Fibroblast of pulmonary artery (primary cell): ENCODE measurements around the gene CAMK1D.
"Not testable (repeated sequence)": the region's sequence is repeated elsewhere in the genome, so short reads cannot be mapped to it uniquely, and the experiment has no call there.

Experiments used
- DNase-seq: peaks from one replicate; pipeline ENCODE4 v3.0.0-alpha.2; 2010; ENCODE audit warnings: low read depth
- H3K4me3 ChIP-seq: replicated peaks from 2 replicates; pipeline ENCODE4 v1.5.1; 2011; ENCODE audit warnings: low read depth, mild to moderate bottlenecking, control low read depth, low read length, moderate library complexity
- TF ChIP-seq, protein P1 (sequence below): IDR thresholded peaks from 2 replicates; pipeline ENCODE4 v1.5.1; 2011; ENCODE audit warnings: mild to moderate bottlenecking, control low read depth, low read length, inconsistent platforms; ENCODE audit errors: missing control alignments

CAMK1D gene

DNA sequence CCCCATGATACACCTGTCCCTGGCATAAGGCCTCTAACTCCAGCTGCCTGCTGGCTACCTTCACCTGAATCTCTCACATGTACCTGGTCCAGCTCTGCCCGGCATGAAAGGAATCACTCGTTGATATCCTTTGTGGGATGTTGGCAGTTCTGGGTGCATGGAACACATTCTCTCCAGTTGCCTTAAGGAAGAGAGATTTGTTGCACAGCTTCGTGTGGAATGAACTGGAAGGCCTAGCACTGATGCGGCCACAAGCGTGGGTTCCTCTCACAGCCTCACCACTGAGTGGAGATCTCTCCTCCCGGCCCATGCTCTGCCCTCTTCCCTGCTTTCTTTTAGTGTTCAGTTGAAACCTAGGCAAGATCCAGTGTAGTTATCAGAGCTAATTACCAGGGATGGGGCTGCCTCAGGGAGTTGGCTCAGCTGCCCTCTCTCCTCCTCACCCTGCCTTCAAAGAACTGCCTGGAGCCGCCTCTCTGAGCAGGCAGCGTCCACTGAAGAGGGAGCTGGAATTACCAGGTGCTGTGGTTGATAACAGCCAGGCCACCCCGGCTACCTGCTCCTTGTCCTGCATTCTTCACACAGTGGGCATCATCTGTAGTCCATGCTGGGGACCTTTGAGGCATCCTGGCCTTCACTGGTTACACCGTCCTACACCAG is 457.9 kb downstream of the CAMK1D start:
- TF ChIP-seq, protein P1, sequence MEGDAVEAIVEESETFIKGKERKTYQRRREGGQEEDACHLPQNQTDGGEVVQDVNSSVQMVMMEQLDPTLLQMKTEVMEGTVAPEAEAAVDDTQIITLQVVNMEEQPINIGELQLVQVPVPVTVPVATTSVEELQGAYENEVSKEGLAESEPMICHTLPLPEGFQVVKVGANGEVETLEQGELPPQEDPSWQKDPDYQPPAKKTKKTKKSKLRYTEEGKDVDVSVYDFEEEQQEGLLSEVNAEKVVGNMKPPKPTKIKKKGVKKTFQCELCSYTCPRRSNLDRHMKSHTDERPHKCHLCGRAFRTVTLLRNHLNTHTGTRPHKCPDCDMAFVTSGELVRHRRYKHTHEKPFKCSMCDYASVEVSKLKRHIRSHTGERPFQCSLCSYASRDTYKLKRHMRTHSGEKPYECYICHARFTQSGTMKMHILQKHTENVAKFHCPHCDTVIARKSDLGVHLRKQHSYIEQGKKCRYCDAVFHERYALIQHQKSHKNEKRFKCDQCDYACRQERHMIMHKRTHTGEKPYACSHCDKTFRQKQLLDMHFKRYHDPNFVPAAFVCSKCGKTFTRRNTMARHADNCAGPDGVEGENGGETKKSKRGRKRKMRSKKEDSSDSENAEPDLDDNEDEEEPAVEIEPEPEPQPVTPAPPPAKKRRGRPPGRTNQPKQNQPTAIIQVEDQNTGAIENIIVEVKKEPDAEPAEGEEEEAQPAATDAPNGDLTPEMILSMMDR, result no peak
- no peak overlapping the region for H3K4me3 ChIP-seq
- DNase-seq, result no peak

DNA sequence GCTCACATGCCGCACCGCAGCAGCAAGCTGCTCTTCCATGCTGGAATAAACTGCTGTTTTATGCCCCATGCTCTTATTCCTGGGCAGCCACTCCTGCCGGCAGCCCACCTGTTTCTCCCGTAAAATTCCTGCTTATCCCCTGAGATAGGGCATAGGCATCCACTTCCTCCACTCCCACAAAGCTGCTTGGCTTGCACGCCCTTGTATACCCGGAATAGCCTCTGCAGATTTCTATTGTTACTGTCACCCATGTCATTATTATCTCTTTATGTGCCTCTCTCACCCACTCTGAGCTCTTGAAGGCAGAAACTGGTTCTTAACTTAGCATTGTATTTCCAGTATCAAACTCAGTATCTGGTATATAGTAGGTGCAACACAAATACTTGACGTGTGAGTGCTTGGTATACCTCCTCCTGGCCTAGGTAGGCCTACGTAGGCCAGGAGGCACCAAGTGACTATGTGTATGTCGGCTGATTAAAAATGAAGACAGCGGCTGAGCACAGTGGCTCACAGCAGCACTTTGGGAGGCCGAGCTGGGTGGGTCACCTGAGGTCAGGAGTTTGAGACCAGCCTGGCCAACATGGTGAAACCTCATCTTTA is 458.8 kb downstream of the CAMK1D start:
- no peak for DNase-seq
- H3K4me3 ChIP-seq, result no peak overlapping the region
- TF ChIP-seq, protein P1, result no peak

DNA sequence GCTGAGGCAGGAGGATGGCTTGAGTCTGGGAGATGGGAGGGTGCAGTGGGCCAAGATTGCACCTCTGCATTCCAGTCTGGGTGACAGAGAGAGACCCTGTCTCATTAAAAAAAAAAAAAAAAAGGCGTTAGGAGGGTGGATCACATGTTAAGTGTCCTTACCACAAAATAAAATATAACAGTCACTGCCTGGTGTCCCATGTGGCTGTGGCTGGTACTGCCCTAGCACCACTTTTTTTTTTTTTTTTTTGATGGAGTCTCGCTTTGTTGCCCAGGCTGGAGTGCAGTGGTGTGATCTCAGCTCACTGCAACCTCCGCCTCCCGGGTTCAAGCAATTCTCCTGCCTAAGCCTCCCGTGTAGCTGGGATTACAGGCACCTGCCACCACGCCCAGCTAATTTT is 460.7 kb downstream of the CAMK1D start:
- not testable (repeated sequence) for DNase-seq, H3K4me3 ChIP-seq
- TF ChIP-seq, protein P1, result peak; percentile 16

DNA sequence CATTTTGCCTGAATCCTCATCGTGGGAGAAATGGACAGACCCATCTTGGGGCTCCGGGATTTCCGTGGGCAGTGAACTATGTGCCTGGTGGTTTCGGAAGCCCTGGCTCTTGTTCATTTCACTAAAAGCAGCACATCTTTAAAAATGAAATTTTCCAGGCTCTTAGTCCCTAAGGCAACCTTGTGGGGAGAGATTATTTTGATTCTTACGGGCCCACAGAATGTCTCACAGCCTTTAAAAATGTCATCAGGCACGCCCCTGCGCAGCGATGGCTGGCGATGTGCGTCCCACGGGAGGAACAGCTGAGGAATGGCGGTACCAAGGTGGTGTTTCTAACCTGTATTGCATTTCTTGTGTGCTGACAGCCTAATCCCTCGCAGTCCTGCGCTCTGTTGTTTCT is 462.5 kb downstream of the CAMK1D start:
- no peak for DNase-seq
- TF ChIP-seq, protein P1, result no peak
- no peak overlapping the region for H3K4me3 ChIP-seq

DNA sequence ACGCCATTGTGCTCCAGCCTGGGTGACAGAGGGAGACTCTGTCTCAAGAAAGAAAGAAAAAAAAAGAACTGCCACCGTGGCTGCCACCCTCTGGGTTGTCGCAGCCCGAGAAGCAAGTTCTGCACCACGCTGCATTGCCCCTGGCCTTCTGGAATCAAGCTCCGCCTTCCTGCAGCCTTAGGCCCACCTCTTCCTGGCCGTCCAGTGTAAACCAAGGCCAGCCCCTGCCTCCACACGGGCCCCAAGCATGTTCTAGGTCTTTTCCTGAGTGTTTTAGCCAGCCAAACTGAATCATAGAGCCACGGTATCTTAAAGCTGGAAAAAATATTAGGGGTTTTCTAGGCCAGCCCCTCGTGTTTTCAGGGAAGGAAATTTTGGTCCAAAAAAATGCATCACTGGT is 463.2 kb downstream of the CAMK1D start:
- no peak overlapping the region for H3K4me3 ChIP-seq
- TF ChIP-seq, protein P1, result no peak
- DNase-seq, result no peak

DNA sequence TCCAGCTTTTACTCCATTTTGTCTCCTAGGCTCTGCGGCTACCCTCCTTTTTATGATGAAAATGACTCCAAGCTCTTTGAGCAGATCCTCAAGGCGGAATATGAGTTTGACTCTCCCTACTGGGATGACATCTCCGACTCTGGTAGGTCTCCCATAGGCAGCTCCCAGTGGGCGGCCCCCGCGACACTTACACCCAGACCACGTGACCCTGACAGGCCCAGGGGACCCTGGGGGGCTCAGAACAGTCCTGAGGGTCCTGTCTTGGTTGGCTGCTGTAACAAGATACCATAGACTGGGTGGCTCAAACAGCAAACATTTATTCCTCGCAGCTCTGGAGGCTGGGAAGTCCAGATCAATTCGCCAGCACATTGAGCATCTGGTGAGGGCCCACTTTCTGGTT is 464.8 kb downstream of the CAMK1D start:
- no peak overlapping the region for H3K4me3 ChIP-seq
- TF ChIP-seq, protein P1, result no peak
- DNase-seq, result no peak

DNA sequence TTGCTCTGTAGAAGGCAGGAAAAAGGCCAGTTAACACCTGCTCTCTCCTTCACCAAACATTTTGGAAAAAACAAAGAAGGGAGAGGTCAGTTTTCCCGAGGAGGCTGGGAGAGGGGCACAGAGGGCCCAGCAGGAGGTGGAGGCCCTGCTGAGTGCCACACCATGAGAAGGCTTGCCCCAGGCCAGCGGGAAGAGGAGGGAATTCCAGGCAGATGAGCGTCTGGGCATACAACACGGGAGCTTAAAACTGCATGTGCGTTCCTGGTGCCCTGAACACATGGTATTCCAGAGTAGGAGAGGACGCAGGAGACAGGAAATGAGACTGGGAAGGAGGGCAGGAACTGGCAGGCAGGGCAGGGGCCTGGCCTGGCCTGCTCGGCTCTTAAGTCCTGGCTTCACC is 469.7 kb downstream of the CAMK1D start:
- TF ChIP-seq, protein P1, result no peak
- no peak for DNase-seq

More for the DNA sequence above, 469.7 kb downstream of the CAMK1D start:
- no peak overlapping the region for H3K4me3 ChIP-seq
